A549 treated with ZK216348 at 1 μM for 4 hours (cell line): ENCODE results near the gene TAL1. TPM values are rescaled to one million over a fixed set of nuclear protein-coding genes. Genes with fewer than 3 reads are reported as not detected.

Experiments used
- total RNA-seq: library from RNA; stranded (reverse); fragments of 200-300 nt; extraction: Qiagen RNA extraction; gene quantifications from 5 replicates; pipeline ENCODE4 v1.2.3, GENCODE V29; 2022; ENCODE audit warnings: low read depth

The TAL1 gene
- not detected in 5 replicates for total RNA-seq

GRCh38 chr1:47232187-47232874 lies at the start of gene TAL1:
Gene TAL1, minus strand, starts transcription at chr1:47232225. Its CDS starts 6,337 bp downstream, at chr1:47225888.

GRCh38 chr1:47189844-47190508 lies 42.0 kb downstream of the TAL1 start, which contains the start of gene PDZK1IP1:
Gene PDZK1IP1, minus strand, starts transcription at chr1:47190036. Its CDS starts 104 bp downstream, at chr1:47189932.

Other genes starting within 250 kb of the TAL1 start
- not detected in 5 replicates for gene CYP4X1, start 208.6 kb downstream of the TAL1 start, total RNA-seq
- gene CYP4Z1, start 165.0 kb downstream of the TAL1 start, total RNA-seq, result not detected in 5 replicates
- not detected in 5 replicates for gene CYP4A22, start 94.8 kb downstream of the TAL1 start, total RNA-seq
- gene PDZK1IP1, start 42.2 kb downstream of the TAL1 start, total RNA-seq, result 5.8 to 11.2 TPM (median 6.8 TPM) in 5 replicates
- gene STIL, start 81.9 kb upstream of the TAL1 start, total RNA-seq, result 9.3 to 10.9 TPM (median 10.3 TPM) in 5 replicates
- gene CMPK1, start 101.6 kb upstream of the TAL1 start, total RNA-seq, result 36.2 to 83.4 TPM (median 64.0 TPM) in 5 replicates
- gene FOXE3, start 184.1 kb upstream of the TAL1 start, total RNA-seq, result 0.07 to 0.11 TPM in 2 of 5 replicates, not detected in the others
- 0.34 to 0.73 TPM (median 0.54 TPM) in 5 replicates for gene FOXD2, start 205.8 kb upstream of the TAL1 start, total RNA-seq